ENCODE measurements around the gene ZNRF2. TPM values are rescaled to one million over a fixed set of nuclear protein-coding genes. Genes with fewer than 3 reads are reported as not detected.
"Not testable (repeated sequence)": the region's sequence is repeated elsewhere in the genome, so short reads cannot be mapped to it uniquely, and the experiment has no call there.

ZNRF2 gene
- total RNA-seq, 1 experiment from 2014 or later, result 9.1 TPM

- H3K36me3 ChIP-seq, result no peaks in the 10 kb centered on the region
- no peaks in the 10 kb centered on the region for H3K27me3 ChIP-seq
- H3K9me3 ChIP-seq, result no peaks in the 10 kb centered on the region
- no peak overlapping the region for H3K4me3 ChIP-seq
- no peak for DNase-seq
Observed at GRCh38 chr7:30278849-30279652, 5.3 kb upstream of the ZNRF2 start.

GRCh38 chr7:30279653-30279904 is 4.8 kb upstream of the ZNRF2 start:
- H3K36me3 ChIP-seq, result no peaks in the 10 kb centered on the region
- H3K27me3 ChIP-seq, result no peaks in the 10 kb centered on the region
- no peak for DNase-seq
- H3K9me3 ChIP-seq, result no peaks in the 10 kb centered on the region
- no peak overlapping the region for H3K4me3 ChIP-seq

- DNase-seq, result no peak
- Histone ChIP-seq H3K27me3 (no peaks in the 10 kb centered on the region), H3K4me3 (no peak overlapping the region), H3K36me3 (no peaks in the 10 kb centered on the region), H3K9me3 (no peaks in the 10 kb centered on the region)
Observed at GRCh38 chr7:30280631-30281030, 3.8 kb upstream of the ZNRF2 start.

- no peaks in the 10 kb centered on the region for H3K9me3 ChIP-seq
- H3K27me3 ChIP-seq, result no peaks in the 10 kb centered on the region
- H3K36me3 ChIP-seq, result no peaks in the 10 kb centered on the region
- H3K4me3 ChIP-seq, result no peak overlapping the region
- no peak for DNase-seq
Observed at GRCh38 chr7:30281263-30281662, 3.1 kb upstream of the ZNRF2 start.

- Histone ChIP-seq H3K27me3 (no peaks in the 10 kb centered on the region), H3K9me3 (no peaks in the 10 kb centered on the region), H3K4me3 (no peak overlapping the region), H3K36me3 (no peaks in the 10 kb centered on the region)
- DNase-seq, result no peak
Observed at GRCh38 chr7:30281791-30282190, 2.6 kb upstream of the ZNRF2 start.

GRCh38 chr7:30282735-30283134 is 1.7 kb upstream of the ZNRF2 start:
- no peak for DNase-seq
- Histone ChIP-seq H3K36me3 (no peaks in the 10 kb centered on the region), H3K4me3 (no peak overlapping the region), H3K27me3 (no peaks in the 10 kb centered on the region), H3K9me3 (no peaks in the 10 kb centered on the region)

- H3K9me3 ChIP-seq, result no peaks in the 10 kb centered on the region
- no peak for DNase-seq
Observed at GRCh38 chr7:30285067-30285535, 704 bp downstream of the ZNRF2 start.

GRCh38 chr7:30285536-30286284 is 1.3 kb downstream of the ZNRF2 start:
- DNase-seq, result peak; percentile 26
- H3K36me3 ChIP-seq, result no peaks in the 10 kb centered on the region
- no peaks in the 10 kb centered on the region for H3K9me3 ChIP-seq
- H3K27me3 ChIP-seq, result no peaks in the 10 kb centered on the region
- H3K4me3 ChIP-seq, result peak overlapping the region; percentile 68

More at GRCh38 chr7:30285067-30285535, 704 bp downstream of the ZNRF2 start:
- no peaks in the 10 kb centered on the region for H3K27me3 ChIP-seq
- H3K4me3 ChIP-seq, result peak overlapping the region; percentile 68
- no peaks in the 10 kb centered on the region for H3K36me3 ChIP-seq

- peak overlapping the region; percentile 68 for H3K4me3 ChIP-seq
Observed at GRCh38 chr7:30286749-30287148, 2.4 kb downstream of the ZNRF2 start.

GRCh38 chr7:30287625-30288024 is 3.2 kb downstream of the ZNRF2 start:
- DNase-seq, H3K36me3 ChIP-seq, H3K9me3 ChIP-seq, H3K27me3 ChIP-seq: not testable (repeated sequence)
- peak overlapping the region; percentile 68 for H3K4me3 ChIP-seq

More at GRCh38 chr7:30286749-30287148, 2.4 kb downstream of the ZNRF2 start:
- Histone ChIP-seq H3K9me3 (no peaks in the 10 kb centered on the region), H3K36me3 (no peaks in the 10 kb centered on the region), H3K27me3 (no peaks in the 10 kb centered on the region)
- DNase-seq, result no peak

- H3K36me3 ChIP-seq, H3K27me3 ChIP-seq, DNase-seq, H3K4me3 ChIP-seq, H3K9me3 ChIP-seq: not testable (repeated sequence)
Observed at GRCh38 chr7:30289634-30290033, 5.2 kb downstream of the ZNRF2 start.

GRCh38 chr7:30290317-30290716 is 5.9 kb downstream of the ZNRF2 start:
- H3K36me3 ChIP-seq, H3K27me3 ChIP-seq, H3K4me3 ChIP-seq, H3K9me3 ChIP-seq: not testable (repeated sequence)
- peak; percentile 9 for DNase-seq

- not testable (repeated sequence) for H3K4me3 ChIP-seq, DNase-seq, H3K9me3 ChIP-seq
Observed at GRCh38 chr7:30292416-30293038, 8.1 kb downstream of the ZNRF2 start.

GRCh38 chr7:30296304-30296703 is 11.9 kb downstream of the ZNRF2 start:
- not testable (repeated sequence) for H3K9me3 ChIP-seq, H3K36me3 ChIP-seq, H3K27me3 ChIP-seq, H3K4me3 ChIP-seq, DNase-seq

More at GRCh38 chr7:30292416-30293038, 8.1 kb downstream of the ZNRF2 start:
- H3K27me3 ChIP-seq, H3K36me3 ChIP-seq: not testable (repeated sequence)

- not testable (repeated sequence) for H3K36me3 ChIP-seq, H3K27me3 ChIP-seq, H3K4me3 ChIP-seq, DNase-seq, H3K9me3 ChIP-seq
Observed at GRCh38 chr7:30297499-30297898, 13.1 kb downstream of the ZNRF2 start.

GRCh38 chr7:30298409-30298808 is 14.0 kb downstream of the ZNRF2 start:
- not testable (repeated sequence) for H3K4me3 ChIP-seq, H3K27me3 ChIP-seq, H3K36me3 ChIP-seq, H3K9me3 ChIP-seq, DNase-seq

- H3K4me3 ChIP-seq, result no peak overlapping the region
- no peaks in the 10 kb centered on the region for H3K36me3 ChIP-seq
- H3K9me3 ChIP-seq, result no peaks in the 10 kb centered on the region
- H3K27me3 ChIP-seq, result no peaks in the 10 kb centered on the region
- DNase-seq, result no peak
Observed at GRCh38 chr7:30301751-30302150, 17.4 kb downstream of the ZNRF2 start.

Data from MG63 (cell line).